HUES48 (cell line): ENCODE results near the gene TNKS2.

Experiments used
- H3K27ac ChIP-seq: one replicate; pipeline ENCODE4 v1.7.0; 2013; ENCODE audit warnings: low read depth, low read length, inconsistent platforms
- H3K27me3 ChIP-seq: 2 replicates; pipeline ENCODE4 v1.6.1; 2013; ENCODE audit warnings: mild to moderate bottlenecking, low read length; ENCODE audit not compliant: control insufficient read depth, insufficient read depth
- H3K36me3 ChIP-seq: 2 replicates; pipeline ENCODE4 v1.6.1; 2013; ENCODE audit warnings: low read length; ENCODE audit not compliant: control insufficient read depth, insufficient read depth
- H3K4me1 ChIP-seq: 2 replicates; pipeline ENCODE4 v1.6.1; 2013; ENCODE audit warnings: mild to moderate bottlenecking, low read length; ENCODE audit not compliant: control insufficient read depth, insufficient read depth
- H3K4me3 ChIP-seq: 2 replicates; pipeline ENCODE4 v1.5.1; 2013; ENCODE audit warnings: mild to moderate bottlenecking, low read depth, low read length
- H3K9ac ChIP-seq: 2 replicates; pipeline ENCODE4 v1.6.1; 2013; ENCODE audit warnings: mild to moderate bottlenecking, low read depth, low read length, moderate library complexity
- H3K9me3 ChIP-seq: 2 replicates; pipeline ENCODE4 v1.6.1; 2013; ENCODE audit warnings: low read length; ENCODE audit not compliant: control insufficient read depth, insufficient read depth

Gene TNKS2

DNA sequence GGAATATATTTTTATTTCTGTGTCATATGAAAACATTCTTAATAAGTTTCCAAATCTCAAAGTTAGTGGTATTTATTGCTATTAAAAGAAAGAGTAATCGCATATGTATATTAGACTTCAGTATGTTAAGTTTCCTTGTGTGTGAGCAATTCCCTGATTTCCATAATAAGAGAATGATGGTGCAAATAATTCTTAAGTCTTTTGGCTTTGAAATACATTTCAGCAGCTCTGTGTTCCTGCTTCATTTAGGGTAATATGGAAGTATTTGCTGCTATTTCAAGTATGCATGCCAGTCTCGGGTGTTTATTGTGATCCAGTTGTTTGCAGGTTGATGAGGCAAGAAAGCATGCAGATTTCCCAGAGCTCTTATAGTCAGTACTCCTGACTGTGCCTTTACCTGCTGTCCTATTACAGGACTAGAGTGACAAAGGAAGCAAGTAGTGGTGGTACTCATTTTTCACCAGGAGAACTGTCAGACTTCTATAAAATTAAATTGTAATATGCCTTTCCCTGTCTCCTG, 67.4 kb downstream of the TNKS2 start:
- H3K4me1 ChIP-seq: peaks cover 20% of the 10 kb centered on the region
- peak overlapping the region; percentile 64 for H3K27ac ChIP-seq
- no peak overlapping the region for H3K9ac ChIP-seq
- H3K27me3 ChIP-seq: no peaks in the 10 kb centered on the region
- H3K9me3 ChIP-seq: no peaks in the 10 kb centered on the region
- peaks cover 39% of the 10 kb centered on the region for H3K36me3 ChIP-seq
- no peak overlapping the region for H3K4me3 ChIP-seq

DNA sequence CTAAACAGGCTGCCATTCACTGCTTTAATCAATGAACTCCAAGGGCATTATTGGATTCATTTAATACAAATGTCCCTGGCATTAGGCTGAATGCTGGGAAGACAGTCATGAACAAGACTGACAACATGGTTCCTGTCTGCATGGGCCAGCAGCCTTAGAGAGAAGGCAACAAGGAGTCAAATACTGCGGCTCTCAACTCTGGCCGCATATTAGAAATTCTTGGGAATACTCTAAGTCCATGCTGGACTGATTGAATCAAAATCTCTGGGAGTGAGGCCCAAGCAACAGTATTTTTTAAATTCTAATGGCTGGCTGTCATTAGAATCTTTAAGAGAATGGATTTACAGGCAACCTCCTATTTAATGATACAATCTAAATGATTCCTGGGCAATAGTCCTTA, 76.9 kb downstream of the TNKS2 start:
- no peaks in the 10 kb centered on the region for H3K9me3 ChIP-seq
- no peaks in the 10 kb centered on the region for H3K36me3 ChIP-seq
- H3K27ac ChIP-seq: no peak overlapping the region
- no peak overlapping the region for H3K4me3 ChIP-seq
- H3K9ac ChIP-seq: no peak overlapping the region
- H3K4me1 ChIP-seq: peaks cover 9% of the 10 kb centered on the region
- no peaks in the 10 kb centered on the region for H3K27me3 ChIP-seq

DNA sequence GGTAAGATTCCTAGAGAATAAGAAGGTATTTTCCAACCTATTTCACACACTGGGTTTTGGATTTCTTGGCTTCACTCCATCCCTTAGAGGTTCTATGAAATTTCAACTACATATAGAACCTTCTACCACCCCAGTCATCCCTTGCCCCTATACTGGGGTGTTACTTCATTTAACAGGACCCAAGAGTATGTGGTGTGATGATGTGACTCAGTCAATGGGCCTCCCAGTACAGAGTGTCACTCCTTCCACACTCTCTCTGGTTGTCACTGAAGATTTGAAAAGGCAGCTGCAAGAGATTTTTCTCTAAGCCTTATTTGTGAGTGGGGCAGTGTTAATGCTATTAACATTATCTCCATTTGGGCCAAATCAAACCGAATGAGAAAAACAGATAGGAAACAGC, 77.6 kb downstream of the TNKS2 start:
- Histone ChIP-seq H3K4me1 (peaks cover 15% of the 10 kb centered on the region), H3K27me3 (no peaks in the 10 kb centered on the region), H3K9me3 (no peaks in the 10 kb centered on the region), H3K9ac (no peak overlapping the region), H3K27ac (no peak overlapping the region), H3K36me3 (no peaks in the 10 kb centered on the region), H3K4me3 (no peak overlapping the region)

DNA sequence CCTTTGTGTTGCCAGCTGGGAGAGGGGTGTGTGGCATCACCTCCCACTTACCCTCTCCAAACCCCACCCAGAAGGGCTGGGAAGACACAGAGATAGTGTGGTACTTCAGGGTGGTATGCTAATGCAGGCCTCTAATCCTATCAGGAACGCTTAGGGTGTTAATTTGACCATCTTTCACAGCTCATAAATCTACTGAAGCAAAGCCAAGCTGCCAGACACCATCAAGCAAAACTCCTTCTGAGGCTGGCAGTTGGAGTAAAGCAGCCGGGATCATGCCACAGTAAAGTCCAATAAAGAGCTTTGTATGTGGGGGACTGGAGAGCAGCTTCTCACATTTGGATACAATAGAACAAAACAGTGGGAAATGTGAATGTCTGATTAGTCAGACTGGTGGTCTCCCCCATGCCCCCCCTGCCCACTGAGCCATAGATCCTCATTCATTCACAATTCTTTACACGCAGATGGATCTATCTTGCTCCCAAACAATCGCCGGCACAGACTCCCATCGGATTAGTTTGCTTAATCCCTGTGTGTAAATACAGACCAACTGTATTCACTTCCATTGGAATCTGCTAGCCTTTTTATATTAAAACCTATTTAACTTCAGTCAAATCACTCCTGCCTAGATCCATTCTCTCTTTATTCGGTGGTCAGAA, 81.4 kb downstream of the TNKS2 start:
- Histone ChIP-seq H3K4me3 (no peak overlapping the region), H3K27ac (peak overlapping the region; percentile 76), H3K27me3 (no peaks in the 10 kb centered on the region), H3K4me1 (peaks cover 32% of the 10 kb centered on the region), H3K9me3 (no peaks in the 10 kb centered on the region), H3K9ac (no peak overlapping the region), H3K36me3 (no peaks in the 10 kb centered on the region)

GRCh38 chr10:91880310-91880709, 82.1 kb downstream of the TNKS2 start:
- Histone ChIP-seq H3K4me1 (peaks cover 38% of the 10 kb centered on the region), H3K27me3 (no peaks in the 10 kb centered on the region), H3K9ac (no peak overlapping the region), H3K9me3 (no peaks in the 10 kb centered on the region), H3K36me3 (no peaks in the 10 kb centered on the region), H3K4me3 (no peak overlapping the region), H3K27ac (peak overlapping the region; percentile 76)

DNA sequence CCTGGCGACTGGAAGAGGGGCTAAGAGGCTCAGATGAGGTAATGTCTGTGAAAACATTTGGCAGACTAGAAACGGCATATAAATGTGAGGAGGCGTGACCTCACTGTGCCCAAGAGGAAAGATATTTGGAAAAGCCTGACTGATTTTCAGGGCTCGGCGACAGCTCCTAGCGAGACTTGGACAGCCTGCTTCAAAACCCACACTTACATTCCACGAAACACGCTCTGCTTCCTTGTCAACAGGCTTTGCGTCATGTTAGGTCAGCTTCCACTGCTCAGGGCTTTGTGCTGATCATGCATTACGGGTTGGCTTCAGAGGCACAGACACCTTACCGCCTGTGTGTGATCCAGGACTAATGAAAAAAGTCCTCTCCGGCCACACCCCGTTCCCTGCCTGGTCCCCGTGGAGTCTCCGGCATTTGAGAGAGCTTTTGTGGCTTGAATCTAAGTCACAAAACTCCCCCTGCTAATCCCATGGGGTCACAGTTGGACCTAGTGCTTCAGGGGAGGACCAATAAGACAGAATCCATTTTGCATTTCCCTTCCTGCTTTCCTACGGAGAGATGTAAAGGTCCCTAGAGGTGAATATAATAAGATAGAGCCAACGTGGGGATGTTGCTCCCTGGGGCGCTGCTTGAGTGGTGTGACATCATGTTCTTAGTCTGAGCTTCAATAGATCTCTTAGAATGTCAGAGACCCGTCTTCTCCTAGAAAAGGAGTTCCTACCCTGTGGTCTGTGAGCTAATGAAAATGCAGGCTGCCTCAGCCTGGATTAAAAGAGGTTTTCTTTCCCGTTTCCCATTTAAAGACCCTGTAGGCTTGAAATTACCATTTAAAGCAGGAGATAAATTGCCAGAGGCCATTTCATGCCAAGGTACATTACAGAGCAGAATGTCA, 85.6 kb downstream of the TNKS2 start:
- Histone ChIP-seq H3K27ac (peak overlapping the region; percentile 88), H3K27me3 (no peaks in the 10 kb centered on the region), H3K4me1 (peaks cover 65% of the 10 kb centered on the region), H3K9me3 (no peaks in the 10 kb centered on the region), H3K36me3 (no peaks in the 10 kb centered on the region), H3K4me3 (peak overlapping the region; percentile 38), H3K9ac (peak overlapping the region; percentile 53)

GRCh38 chr10:91884536-91884935, 86.3 kb downstream of the TNKS2 start:
- H3K27ac ChIP-seq: peak overlapping the region; percentile 88
- H3K9me3 ChIP-seq: no peaks in the 10 kb centered on the region
- H3K9ac ChIP-seq: no peak overlapping the region
- H3K27me3 ChIP-seq: no peaks in the 10 kb centered on the region
- no peak overlapping the region for H3K4me3 ChIP-seq
- no peaks in the 10 kb centered on the region for H3K36me3 ChIP-seq
- H3K4me1 ChIP-seq: peaks cover 61% of the 10 kb centered on the region

DNA sequence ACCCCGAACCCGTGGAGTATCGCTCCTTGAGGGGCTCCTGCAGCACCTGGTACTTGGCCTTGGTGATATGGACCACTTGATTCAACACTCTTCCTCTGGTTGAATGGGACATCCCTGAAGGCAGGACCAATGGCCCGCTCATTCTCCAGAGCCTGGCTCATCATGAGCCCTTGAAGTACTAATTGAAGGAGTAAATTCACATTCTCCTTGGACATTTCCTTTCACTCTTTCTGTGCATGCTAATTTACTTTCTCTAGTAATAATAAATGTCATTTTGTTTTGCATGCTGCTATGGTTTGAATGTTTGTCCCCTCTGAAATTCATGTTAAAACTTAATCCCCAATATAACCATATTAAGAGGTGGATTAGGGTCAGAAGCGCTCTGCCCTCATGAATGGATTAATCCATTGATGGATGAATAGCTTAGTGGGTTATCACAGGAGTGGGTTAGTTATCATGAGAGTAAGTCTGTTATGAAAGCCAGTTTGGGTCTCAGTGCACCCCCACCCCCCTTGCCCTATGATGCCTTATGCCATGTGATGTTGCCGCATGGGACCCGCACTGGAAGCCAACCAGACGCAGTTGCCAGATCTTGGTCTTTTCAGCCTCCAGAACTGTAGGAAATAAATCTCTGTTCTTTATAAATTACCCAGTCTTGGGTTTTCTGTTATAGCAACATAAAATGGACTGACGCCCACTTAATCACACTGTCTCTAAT, 87.3 kb downstream of the TNKS2 start:
- no peak overlapping the region for H3K9ac ChIP-seq
- no peak overlapping the region for H3K4me3 ChIP-seq
- H3K4me1 ChIP-seq: peaks cover 52% of the 10 kb centered on the region
- H3K9me3 ChIP-seq: no peaks in the 10 kb centered on the region
- no peaks in the 10 kb centered on the region for H3K27me3 ChIP-seq
- H3K27ac ChIP-seq: peak overlapping the region; percentile 88
- no peaks in the 10 kb centered on the region for H3K36me3 ChIP-seq

DNA sequence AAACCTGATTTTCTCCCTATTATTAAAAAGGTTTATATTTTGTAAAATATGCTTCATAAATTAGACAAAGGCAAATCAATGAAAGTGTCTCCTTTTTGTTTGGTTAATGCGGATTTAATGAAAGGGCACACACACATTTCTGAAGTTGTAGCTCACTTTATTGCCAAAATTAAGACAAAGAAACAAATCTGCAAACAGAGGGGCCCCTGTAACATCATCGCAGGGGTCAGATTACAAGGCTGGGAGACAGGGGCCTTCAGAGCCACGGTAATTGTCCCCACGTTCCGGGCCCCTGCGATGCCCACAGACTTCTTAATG, 88.7 kb downstream of the TNKS2 start:
- no peaks in the 10 kb centered on the region for H3K27me3 ChIP-seq
- peaks cover 49% of the 10 kb centered on the region for H3K4me1 ChIP-seq
- no peaks in the 10 kb centered on the region for H3K36me3 ChIP-seq
- no peaks in the 10 kb centered on the region for H3K9me3 ChIP-seq
- peak overlapping the region; percentile 96 for H3K27ac ChIP-seq
- H3K9ac ChIP-seq: peak overlapping the region; percentile 27
- H3K4me3 ChIP-seq: peak overlapping the region; percentile 31

DNA sequence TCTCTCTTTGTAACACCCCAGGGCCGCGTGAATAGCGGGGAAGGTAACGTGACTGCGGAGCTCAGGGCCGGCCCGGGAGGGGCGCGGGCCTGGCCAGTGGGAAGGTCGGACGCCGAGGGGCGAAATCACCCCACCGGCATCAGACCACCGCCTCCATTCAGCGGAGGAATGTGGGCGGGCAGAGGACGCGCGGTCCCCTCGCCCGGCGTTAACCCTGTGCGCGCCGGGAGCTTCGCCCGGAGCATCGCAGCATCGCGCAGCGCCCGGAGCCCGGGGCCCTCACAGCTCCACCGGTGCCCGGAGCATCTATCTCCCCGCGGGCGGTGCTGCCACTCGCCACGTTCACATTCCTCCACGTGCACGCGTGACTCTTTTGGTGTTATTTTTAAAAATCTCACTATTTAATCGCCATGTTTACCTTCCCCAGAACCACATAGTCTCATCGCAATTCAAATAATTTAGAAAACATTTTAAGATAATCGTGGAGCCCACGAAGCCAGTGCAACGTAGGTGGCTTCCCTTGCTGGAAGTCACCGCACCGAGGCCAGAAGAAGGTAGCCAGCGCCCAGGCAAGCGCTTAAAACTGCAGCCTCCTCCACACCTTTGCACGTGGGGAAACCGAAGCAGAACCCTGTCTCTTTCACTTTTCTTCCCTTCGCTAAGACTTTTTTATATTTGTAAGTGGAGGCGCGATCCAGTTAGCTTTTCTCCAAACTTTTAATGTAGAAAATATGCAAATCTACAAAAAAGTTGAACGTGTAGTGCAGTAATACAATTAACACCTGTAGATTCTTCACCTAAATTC, 89.2 kb downstream of the TNKS2 start:
- Histone ChIP-seq H3K36me3 (no peaks in the 10 kb centered on the region), H3K27ac (peak overlapping the region; percentile 96), H3K4me1 (peaks cover 49% of the 10 kb centered on the region), H3K9me3 (no peaks in the 10 kb centered on the region), H3K4me3 (peak overlapping the region; percentile 53), H3K27me3 (no peaks in the 10 kb centered on the region), H3K9ac (peak overlapping the region; percentile 66)
